ENCODE results near the gene STPG3.

STPG3 gene

DNA sequence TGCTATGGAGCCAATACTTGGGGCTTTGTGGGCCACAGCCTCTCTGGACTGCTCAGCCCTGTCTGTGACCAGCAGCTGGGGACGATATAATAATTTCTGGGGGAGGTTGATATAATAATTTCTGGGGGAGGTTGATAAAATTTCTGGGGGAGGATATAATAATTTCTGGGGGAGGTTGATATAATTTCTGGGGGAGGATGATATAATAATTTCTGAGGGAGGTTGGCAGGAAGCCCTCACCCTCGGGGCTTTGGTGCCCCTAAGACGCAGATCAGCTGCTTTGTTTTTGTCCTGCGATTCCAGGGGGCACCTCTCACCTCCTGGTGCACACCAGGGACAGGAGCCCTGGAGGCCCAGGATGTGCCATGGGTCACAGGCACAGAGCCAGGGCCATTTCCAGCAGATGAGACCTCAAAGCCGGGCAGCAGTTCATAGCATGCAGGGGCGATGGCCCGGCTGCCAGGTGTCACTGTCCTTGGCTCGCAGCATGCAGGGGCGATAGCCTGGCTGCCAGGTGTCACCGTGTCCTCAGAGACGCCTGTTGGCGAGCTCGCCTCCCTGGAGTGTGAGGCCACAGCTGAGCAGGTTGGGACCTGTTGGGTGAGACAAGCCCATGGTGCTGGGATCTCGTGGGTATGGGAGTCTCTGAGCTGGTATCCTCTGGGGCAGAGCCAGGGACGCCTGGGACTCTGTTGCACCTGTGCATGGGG, 22.7 kb downstream of the STPG3 start:
- Histone ChIP-seq H3K4me1 (peaks cover 12% of the 10 kb centered on the region), H3K36me3 (peaks cover 24% of the 10 kb centered on the region), H3K27me3 (no peaks in the 10 kb centered on the region), H3K9me3 (no peaks in the 10 kb centered on the region), H3K4me3 (ENCODE audit: low read depth, low read length) (no peak overlapping the region)
- TF ChIP-seq, protein P1, sequence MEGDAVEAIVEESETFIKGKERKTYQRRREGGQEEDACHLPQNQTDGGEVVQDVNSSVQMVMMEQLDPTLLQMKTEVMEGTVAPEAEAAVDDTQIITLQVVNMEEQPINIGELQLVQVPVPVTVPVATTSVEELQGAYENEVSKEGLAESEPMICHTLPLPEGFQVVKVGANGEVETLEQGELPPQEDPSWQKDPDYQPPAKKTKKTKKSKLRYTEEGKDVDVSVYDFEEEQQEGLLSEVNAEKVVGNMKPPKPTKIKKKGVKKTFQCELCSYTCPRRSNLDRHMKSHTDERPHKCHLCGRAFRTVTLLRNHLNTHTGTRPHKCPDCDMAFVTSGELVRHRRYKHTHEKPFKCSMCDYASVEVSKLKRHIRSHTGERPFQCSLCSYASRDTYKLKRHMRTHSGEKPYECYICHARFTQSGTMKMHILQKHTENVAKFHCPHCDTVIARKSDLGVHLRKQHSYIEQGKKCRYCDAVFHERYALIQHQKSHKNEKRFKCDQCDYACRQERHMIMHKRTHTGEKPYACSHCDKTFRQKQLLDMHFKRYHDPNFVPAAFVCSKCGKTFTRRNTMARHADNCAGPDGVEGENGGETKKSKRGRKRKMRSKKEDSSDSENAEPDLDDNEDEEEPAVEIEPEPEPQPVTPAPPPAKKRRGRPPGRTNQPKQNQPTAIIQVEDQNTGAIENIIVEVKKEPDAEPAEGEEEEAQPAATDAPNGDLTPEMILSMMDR (IDR thresholded peaks at IDR 0.05; ENCODE audit: low read depth, low read length), result no peak
- DNase-seq, result no peak

DNA sequence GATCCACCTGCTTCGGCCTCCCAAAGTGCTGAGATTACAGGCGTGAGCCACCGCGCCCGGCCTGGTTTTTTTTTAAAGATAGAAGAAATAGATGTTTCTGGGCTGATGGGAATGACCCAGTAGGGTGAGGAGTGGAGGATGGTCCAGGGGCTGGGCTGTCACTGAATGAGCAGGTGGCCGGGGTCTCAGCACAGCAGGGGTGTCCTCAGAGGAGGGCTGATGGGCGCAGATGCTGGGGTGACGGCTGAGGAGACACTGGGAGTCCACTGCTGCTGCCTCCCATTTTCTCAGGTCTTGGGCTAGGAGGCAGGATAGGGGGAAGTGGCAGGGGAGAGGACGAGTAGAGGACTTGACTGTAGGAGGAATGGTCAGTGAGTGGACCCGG, 24.1 kb downstream of the STPG3 start:
- no peak overlapping the region for H3K4me3 ChIP-seq (ENCODE audit: low read depth, low read length)
- H3K27me3 ChIP-seq, result no peaks in the 10 kb centered on the region
- H3K4me1 ChIP-seq, result peaks cover 12% of the 10 kb centered on the region
- no peaks in the 10 kb centered on the region for H3K9me3 ChIP-seq
- peaks cover 16% of the 10 kb centered on the region for H3K36me3 ChIP-seq
- DNase-seq, result no peak
- TF ChIP-seq, protein P1 (IDR thresholded peaks at IDR 0.05; ENCODE audit: low read depth, low read length), result no peak

DNA sequence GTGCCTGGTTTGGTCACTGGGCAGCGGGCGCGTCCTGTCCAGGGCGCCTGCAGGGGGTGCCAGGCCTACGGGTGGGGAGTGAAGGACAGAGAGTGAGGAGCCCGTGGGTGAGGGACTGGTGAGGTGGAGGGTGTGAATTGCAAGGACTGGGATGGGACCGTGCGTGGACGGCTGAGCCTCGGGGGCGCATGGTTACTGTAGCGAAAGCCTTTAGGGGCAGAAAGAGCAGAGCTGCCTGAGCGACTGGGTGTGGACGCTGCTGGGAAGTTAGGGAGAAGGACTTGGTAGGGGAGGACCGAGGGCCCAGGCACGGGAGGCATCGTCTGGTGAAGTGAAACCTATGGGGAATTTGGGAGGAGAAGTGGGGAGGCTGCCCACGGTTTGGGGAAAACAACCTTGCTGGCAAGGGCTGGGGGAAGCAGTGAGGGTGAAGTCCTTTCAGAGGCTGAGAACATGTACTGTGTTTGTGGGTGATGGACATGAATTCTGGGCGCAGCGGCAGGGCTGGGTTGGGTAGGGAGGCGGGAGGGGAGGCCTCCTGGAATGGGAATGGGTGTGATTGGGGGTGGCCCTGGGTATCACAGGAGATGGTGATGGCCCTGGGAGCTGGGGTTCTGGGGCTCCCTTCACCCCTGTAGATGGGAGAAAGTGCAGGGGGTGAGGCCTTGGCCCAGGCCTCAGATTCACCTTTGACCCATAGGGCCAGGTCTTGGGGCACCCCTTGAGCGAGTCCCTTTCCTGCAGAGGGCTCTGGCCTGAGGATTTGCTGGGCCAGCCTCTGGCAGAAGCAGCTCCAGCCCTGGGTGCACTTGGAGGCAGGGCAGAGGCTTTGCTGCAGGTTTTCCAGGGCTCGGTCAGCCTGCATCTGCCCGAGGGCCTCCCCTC, 24.7 kb downstream of the STPG3 start:
- TF ChIP-seq, protein P1 (IDR thresholded peaks at IDR 0.05; ENCODE audit: low read depth, low read length), result no peak
- Histone ChIP-seq H3K4me3 (ENCODE audit: low read depth, low read length) (no peak overlapping the region), H3K9me3 (no peaks in the 10 kb centered on the region), H3K4me1 (peaks cover 12% of the 10 kb centered on the region), H3K27me3 (no peaks in the 10 kb centered on the region), H3K36me3 (peaks cover 13% of the 10 kb centered on the region)
- DNase-seq, result no peak

DNA sequence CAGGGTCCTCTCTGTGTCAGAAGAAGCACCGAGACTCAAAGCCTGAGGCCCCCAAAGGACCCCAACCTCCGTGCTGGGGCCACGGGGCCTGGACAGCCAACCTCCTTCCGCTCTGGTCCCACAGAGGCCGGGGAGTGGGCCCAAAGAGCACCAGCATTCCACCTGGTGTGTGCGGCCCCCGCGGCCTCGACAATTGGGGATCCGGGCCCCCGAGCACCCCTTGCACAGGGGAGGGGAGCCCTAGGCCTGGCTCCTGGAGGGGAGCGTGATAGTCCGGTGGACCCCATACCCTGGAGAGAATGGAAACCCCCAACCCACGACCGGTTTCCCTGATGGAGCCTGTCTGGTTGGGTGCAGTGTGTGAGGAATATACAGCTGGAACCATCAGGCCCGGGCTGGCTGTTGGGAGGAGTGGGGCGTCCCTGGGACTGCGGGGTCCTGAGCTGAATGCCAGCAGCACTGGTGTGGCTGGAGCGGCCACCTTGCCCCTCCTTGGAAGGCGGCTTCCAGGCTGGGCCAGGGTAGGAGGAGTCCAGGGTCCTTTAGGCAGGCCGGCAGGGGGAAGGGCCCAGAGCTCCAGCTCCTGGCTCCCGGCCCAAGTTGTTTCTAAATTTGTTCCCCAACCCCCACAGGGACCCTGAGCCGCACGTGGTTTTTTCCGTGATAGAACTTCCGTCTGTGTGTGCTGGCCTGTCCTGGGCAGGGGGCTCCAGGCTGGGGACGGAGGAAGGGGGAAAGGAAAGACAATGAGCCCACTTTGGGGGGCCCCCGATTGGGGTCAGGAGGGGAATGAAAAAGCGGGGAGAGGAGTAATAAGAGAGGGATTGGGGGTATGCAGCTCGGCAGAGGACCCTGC, 25.6 kb downstream of the STPG3 start:
- no peak overlapping the region for H3K4me3 ChIP-seq (ENCODE audit: low read depth, low read length)
- H3K9me3 ChIP-seq, result no peaks in the 10 kb centered on the region
- peaks cover 9% of the 10 kb centered on the region for H3K36me3 ChIP-seq
- TF ChIP-seq, protein P1 (IDR thresholded peaks at IDR 0.05; ENCODE audit: low read depth, low read length), result no peak
- H3K27me3 ChIP-seq, result no peaks in the 10 kb centered on the region
- H3K4me1 ChIP-seq, result peaks cover 12% of the 10 kb centered on the region
- DNase-seq, result peak; percentile 52

DNA sequence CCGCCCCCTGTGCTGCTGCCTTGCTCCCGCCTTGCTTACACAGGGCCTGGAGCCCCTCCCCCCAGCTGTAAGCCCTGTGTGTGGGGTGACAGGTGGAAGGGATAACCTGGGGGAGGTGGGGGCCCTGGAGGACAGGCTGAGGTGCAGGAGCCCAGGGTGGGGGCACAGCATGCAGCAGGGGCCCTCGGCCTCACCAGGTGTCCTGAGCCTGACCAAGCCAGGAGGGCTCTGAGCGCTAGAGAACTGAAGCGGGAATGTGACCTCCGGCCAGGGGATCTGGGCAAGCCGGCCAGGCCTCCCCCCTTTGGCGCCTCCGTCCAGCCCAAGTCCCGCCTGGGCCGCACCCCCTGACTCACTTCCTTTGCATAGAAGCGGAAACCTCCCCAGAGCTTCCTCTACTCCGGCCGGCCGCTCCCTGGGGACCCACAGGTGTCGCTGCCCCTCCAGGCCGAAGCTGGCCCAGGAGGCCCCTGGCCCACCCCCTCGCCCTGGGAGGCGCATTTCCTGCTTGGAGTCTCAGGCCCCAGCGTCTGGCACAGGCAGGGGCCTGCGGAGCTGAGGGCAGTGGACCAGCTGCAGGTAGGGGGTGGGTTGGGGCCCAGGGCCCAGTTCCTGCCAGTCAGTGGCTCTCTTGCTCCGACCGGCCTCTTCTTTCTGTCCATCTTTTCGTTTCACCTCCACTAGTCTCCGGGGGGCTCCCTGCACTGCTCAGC, 26.4 kb downstream of the STPG3 start, which contains the start of gene TOR4A:
Gene TOR4A, plus strand, starts transcription at position 398 of the 713 bp plus-strand sequence. CDS start 964 bp downstream, outside the sequence.
- H3K36me3 ChIP-seq, result peaks cover 3% of the 10 kb centered on the region; the same call in 1 of the 2 replicates
- DNase-seq, result peak; percentile 32
- H3K4me1 ChIP-seq, result peaks cover 12% of the 10 kb centered on the region
- H3K27me3 ChIP-seq, result no peaks in the 10 kb centered on the region
- TF ChIP-seq, protein P1 (IDR thresholded peaks at IDR 0.05; ENCODE audit: low read depth, low read length), result no peak
- H3K4me3 ChIP-seq (ENCODE audit: low read depth, low read length), result no peak within 1 kb of the TSS
- H3K9me3 ChIP-seq, result no peaks in the 10 kb centered on the region

All from BE2C (cell line).